Astrocyte of the cerebellum (primary cell): Measurements from ENCODE around the gene SLC25A44.

ENCODE experiments used
- DNase-seq: peaks from one replicate; pipeline ENCODE4 v3.0.0-alpha.2; 2011; ENCODE audit warnings: low read depth
- H3K4me3 ChIP-seq: 2 replicates; pipeline ENCODE4 v1.5.1; 2011; ENCODE audit warnings: mild to moderate bottlenecking, low read depth, low read length, moderate library complexity
- CTCF ChIP-seq: IDR thresholded peaks from 2 replicates; pipeline ENCODE4 v1.5.1; 2012; ENCODE audit warnings: low read length, low read depth, moderate library complexity, mild to moderate bottlenecking; ENCODE audit errors: missing control alignments
- in situ Hi-C: cut with HindIII; loops from 2 replicates; pipeline ENCODE4 v1.10.0; 2017; ENCODE audit warnings: low sequenced_read_pairs

The SLC25A44 gene

GRCh38 chr1:156245451-156246232 is 51.7 kb downstream of the SLC25A44 start:
- in situ Hi-C loops, result no loop called here
- peak overlapping the region; percentile 21 for H3K4me3 ChIP-seq
- TF ChIP-seq CTCF, result no peak
- DNase-seq, result no peak

DNA sequence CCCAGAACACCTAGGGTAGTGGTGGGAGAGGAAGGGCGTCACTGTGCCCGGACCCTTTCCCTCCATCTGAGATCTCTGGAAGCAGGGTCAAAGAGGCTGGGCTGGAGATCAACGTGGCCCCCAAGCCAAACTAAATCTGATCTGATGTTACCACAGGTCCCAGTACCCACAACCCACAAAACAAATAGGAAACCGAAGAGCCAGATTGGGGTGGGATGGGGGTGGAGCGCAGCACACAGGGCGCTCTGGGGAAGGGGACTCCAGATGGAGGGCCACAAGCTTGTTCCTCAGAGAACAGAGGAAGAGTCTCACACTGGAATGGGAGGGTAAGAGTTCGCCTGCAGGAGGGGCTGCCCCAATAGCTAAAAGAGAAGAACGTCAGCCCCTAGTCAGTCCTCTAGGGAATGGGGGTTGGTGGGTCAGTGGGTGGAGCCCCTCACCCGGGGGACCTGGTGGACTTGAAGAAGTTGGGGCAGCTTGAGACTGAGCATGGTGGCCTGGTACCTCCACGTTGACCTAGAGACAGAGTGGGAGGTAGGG is 52.4 kb downstream of the SLC25A44 start:
- DNase-seq, result no peak
- H3K4me3 ChIP-seq, result no peak overlapping the region
- in situ Hi-C loops, result no loop called here
- TF ChIP-seq CTCF, result no peak

GRCh38 chr1:156246781-156247459 is 53.0 kb downstream of the SLC25A44 start:
- in situ Hi-C loops, result no loop called here
- no peak for DNase-seq
- no peak for TF ChIP-seq CTCF
- no peak overlapping the region for H3K4me3 ChIP-seq

GRCh38 chr1:156247460-156248322 is 53.8 kb downstream of the SLC25A44 start, which contains the start of gene PAQR6:
Gene PAQR6, minus strand, starts transcription at chr1:156248056. Its CDS starts 1,325 bp downstream, at chr1:156246731.
- no peak for DNase-seq
- in situ Hi-C loops, result no loop called here
- no peak within 1 kb of the TSS for H3K4me3 ChIP-seq
- TF ChIP-seq CTCF, result no peak

DNA sequence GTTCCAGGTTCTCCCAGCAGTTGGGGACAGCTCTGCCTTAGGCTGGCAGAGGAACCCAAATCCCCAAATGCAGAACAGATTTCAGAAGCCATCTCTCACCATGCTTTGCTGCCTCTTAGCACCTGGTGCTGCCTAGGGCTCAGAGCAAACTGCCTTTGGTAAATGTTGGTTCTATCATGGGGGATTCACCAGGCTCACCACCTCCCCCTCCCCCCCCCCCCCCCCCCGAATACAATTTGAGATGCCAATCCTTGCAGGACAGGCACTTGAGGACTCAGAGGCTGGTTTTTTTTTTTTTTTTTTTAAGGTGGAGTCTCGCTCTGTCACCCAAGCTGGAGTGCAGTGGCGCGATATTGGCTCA is 54.4 kb downstream of the SLC25A44 start:
- no peak for DNase-seq
- no peak overlapping the region for H3K4me3 ChIP-seq
- no peak for TF ChIP-seq CTCF
- in situ Hi-C loops, result no loop called here

DNA sequence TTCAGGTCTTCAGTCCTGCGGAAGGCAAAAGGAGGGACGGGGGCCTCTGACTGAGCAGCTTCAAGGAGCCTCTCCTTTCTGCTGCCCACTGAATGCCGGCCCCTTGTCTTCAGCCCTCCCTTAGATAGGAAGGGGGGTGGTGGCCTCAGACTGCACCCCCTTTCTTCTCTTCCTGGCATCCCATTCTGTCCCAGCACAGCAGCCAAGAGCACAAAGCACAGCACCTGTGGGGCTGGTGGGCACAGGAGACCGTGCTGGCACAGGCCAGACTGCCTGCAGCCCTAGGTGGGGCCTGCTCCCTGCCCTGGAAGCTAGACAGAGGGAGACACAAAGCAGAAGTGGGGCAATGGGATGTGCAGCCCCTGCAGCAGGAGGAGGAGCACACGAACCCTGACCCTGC is 55.7 kb downstream of the SLC25A44 start:
- no peak overlapping the region for H3K4me3 ChIP-seq
- TF ChIP-seq CTCF, result no peak
- in situ Hi-C loops, result no loop called here
- DNase-seq, result no peak
